NCI-H2196 treated with DMSO at 0.1 percent for 48 hours (cell line): Measurements from ENCODE around the gene HACL1.

Experiments
- DNase-seq: peaks from one replicate; lab custom pipeline; 2025; ENCODE audit not compliant: unreplicated experiment; lab: John Stamatoyannopoulos, UW

Gene HACL1

GRCh38 chr3:15528854-15529537 lies 72.4 kb downstream of the HACL1 start:
- DNase-seq = no peak

DNA sequence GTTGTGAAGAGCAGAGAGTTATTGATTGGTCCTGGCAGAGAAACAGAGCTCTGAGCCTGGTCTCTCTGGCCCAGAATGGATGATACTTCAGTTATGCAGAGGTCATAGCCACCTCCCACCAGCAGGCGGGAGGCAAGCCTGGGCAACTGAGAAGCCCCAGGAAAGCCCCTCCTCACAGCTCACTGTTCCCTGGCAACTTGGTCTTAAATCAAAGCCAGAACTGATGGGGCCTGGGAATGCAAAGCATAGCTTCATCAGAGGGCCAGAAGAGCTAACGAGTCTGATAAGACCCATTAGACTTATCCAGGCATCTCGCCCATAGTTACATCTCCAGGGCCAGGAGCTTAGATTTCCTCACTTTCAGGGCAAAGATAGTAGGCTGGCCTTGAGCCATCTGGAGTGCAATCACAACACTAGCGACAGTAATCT lies 74.3 kb downstream of the HACL1 start:
- DNase-seq = peak; percentile 2

DNA sequence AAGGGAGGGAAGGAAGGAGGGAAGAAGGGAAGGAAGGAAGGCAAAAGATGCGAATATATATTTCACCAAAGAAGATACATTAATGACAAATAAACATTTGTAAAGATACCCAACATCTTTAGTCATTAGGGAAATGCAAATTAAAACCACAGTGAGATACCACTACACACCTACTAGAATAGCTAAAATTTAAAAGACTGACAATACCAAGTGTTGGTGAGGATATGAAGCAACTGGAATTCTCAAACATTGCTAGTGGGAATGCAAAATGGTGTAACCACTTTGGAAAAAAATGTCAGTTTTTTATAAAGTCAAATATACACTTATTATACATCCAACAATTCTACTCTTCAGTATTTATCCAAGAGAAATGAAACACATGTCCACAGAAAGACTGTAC lies 75.6 kb downstream of the HACL1 start:
- DNase-seq = no peak

DNA sequence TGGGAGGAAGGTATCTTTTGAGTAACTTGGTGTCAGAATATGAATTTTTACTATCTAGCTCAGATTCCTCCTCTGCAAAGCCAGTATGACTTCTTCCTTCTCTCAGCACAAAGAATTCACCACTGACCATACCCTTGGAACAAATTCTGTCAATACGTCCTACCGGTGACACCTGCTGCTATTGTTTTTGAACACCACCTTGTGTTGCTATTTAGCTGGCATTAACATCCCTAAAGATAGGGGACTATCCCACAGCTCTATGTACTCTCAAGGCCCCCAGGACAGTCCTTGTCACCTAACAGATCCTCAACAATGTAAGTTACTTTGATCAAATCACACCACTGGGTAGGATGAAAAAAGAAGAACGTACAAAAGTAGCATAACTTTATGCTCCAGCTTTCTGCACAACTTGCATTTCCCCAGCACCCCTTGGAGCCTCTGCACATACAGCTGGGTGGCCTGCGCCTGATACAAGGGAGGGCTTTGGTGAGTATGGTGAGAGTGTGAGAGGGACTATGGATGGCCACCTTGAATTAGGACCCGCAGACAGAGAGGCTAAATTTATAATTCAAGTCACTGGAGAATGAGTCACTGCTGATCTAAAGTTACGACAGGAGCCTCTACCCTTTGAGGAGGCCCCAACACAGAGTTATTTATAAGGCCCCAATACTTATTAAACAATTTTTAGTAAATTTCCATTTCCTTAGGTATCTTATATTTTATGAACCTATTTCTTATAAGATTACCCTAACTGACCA lies 77.5 kb downstream of the HACL1 start:
- DNase-seq = no peak

DNA sequence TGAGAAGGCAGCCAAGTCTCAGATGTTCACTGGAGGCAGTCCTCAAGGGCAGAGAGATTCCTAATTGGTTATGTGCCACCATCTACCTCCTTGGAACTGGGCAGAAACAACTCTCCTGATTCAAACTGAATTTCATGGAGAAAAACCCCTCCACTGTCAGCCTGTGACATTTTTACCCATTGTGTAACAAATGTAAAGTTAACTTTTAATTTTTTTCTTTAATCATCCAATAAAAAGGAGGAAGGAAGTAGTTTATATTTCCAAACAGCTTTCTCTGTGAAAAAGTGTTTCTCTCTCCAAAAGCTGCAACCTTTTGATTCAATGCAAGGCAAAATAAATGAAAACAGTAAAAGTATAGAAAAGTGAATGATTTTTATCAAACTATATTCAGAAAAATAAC lies 79.4 kb downstream of the HACL1 start:
- DNase-seq = no peak

- no peak for DNase-seq
Observed at GRCh38 chr3:15521573-15521965, 79.8 kb downstream of the HACL1 start, which contains the start of gene COLQ. Gene COLQ, minus strand, starts transcription at chr3:15521706. Its CDS starts 81 bp downstream, at chr3:15521625.

DNA sequence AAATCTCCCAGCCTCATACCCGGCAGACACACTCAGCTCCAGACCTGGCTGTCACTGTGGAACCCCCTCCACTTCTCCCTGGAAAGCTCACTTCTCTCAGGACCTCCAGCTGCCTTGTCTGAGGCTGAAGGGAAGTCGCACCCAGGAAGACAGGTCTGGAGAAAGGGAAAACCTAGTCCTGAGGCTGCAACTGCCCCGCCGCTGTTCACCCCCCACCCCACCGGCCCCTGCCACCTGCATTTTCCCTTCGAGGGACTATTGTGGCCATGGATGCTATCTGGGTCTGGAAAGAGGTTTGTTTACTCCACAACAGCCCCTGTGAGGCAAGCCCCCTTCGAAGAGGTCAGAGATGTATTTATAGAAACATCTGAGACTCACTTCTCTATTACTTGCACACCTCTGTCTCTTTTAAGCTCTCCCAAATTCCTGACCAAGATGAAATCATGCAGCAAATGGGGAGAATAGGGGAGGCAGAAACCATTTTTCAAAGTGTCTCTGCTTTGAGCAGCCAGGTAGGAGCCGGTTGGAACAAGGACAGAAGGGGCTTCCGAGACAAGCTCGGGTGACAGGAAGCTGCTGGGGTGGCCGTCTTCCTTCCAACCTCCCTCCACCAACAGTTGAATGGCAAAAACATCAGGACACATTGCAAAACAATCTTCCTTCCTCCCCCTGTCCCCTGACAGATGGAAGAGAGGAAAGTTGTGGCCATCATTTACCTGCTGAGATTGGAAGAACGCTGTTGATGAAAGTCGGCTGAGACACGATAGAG lies 80.4 kb downstream of the HACL1 start:
- no peak for DNase-seq

DNA sequence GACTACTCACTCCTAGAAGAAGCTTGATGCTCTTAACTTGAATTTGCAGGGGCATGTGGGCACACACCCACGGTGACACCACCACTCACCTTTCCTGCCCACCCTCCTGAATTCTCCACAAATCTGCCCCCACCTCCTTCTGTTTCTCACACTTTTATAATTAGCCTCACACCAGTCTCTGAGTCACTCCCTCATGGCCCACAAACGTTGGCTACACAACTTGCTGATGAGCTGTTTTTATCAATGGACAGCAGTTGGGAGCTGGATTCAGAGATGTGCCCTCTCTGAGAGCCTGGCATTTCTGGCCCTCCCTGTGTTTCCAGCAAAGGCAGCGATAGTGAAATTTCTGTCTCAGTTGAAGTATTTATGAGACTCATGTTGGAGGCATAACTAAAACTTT lies 81.2 kb downstream of the HACL1 start:
- no peak for DNase-seq

DNA sequence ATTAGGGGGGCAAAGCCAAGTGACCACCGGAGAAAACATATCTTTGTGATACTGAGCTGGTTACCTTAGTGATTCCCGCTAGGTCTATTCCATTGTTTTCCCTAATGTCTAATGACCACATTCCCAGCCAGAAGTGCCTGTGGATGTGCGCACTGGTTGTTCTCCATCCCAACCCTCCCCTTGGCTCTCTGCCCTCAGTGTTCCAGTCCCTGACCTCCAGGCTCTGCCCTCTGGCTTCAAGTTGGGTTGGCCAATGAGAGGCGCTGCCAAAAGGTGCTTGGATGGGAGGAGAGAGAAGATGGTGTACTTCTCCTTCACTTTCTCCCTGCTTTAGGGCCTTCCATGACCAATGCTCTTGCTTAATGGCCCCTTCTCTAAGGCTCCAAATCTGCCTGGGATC lies 82.3 kb downstream of the HACL1 start:
- DNase-seq = no peak

DNA sequence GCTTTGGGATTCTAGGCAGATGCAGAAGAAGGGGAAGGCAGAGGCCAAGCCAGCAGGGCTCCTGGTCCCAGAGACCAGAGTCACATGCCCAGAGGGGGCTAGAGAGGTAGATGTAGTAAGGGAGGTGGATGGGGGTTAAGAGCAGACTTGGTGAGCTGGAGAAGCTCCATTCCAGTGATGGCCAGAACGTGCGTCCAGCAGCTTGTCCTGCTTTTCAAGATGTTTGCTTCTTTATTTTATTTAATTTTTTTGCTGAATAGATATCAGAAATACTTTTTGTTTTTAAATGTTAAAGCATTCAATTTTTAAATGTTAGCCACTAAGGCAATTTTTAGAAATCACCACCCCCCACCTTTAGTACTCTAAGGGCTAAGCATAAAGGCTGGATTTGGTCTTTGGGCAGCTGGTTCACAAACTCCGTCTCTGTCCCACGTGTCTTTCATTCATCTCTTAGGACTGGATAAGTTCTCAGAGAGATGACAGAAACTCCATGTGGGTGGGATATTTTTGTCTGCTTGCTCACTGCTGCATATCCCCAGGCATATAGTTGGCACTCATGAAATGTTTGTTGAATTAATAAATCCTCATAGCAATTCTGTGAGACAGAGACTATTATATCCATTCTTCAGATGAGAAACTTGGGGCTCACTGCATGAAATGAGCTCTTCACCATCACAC lies 86.6 kb downstream of the HACL1 start:
- DNase-seq = no peak

DNA sequence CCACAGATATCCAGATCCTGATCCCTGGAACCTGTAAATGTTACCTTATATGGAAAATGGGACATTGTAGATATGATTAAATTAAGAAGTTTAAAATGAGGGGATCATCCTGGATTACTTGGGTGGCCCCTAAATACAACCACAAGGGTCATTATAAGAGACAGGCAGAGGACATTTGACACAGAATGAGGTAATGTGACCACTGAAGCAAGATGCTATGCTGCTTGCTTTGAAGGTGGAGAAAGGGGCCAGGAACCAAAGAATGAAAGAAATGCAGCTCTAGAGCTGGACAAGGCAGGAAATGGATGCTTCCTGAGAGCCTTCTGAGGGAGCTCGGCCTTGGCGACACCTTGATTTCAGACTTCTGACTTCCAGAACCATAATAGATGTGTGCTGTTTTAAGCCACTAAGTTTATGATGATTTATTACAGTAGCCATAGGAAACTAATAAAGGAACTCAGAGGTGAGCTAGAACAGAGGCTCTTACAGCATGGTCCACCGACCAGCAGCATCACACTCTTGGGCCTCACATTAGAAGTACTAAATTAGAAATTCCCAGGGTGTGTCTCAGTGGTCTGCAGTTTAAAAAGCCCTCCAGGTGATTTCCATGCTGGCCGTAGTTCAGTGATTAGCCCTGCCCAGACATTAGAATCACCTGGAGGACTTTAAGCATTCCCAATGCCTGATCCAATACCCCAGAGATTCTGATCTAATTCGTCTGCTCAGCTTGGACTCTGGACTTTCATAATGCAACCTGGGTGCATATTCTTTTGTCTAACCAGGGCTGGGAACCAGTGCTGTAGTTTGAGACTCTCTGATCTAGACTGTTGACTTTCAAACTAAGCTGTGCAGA lies 87.3 kb downstream of the HACL1 start:
- DNase-seq = no peak

- no peak for DNase-seq
Observed at GRCh38 chr3:15513116-15513515, 88.3 kb downstream of the HACL1 start.

- DNase-seq = peak; percentile 13
Observed at GRCh38 chr3:15512166-15512565, 89.2 kb downstream of the HACL1 start.

- DNase-seq = no peak
Observed at GRCh38 chr3:15511156-15511555, 90.2 kb downstream of the HACL1 start.
